Upper lobe of right lung (tissue), 1 donor: ENCODE results near the gene TP73. TPM values are rescaled to one million over a fixed set of nuclear protein-coding genes. Genes with fewer than 3 reads are reported as not detected.

ENCODE experiments used
- ATAC-seq: fragments of 200-7000 bp; cut with Tn5 transposase; one replicate; pipeline ENCODE4 v1.9.1; 2020; ENCODE audit warnings: mild to moderate bottlenecking, moderate library complexity
- DNase-seq: peaks from one replicate; pipeline ENCODE4 v3.0.0-alpha.2; 2020
- H3K27ac ChIP-seq: fragments of 200-600 bp; one replicate; pipeline ENCODE4 v1.8.0; 2022
- H3K27me3 ChIP-seq: fragments of 200-600 bp; one replicate; pipeline ENCODE4 v1.8.0; 2022; ENCODE audit warnings: mild to moderate bottlenecking
- H3K36me3 ChIP-seq: fragments of 200-600 bp; one replicate; pipeline ENCODE4 v1.8.0; 2022
- H3K4me1 ChIP-seq: fragments of 200-600 bp; one replicate; pipeline ENCODE4 v1.8.0; 2022
- H3K4me3 ChIP-seq: fragments of 200-600 bp; one replicate; pipeline ENCODE4 v1.8.0; 2022; ENCODE audit warnings: mild to moderate bottlenecking
- H3K9me3 ChIP-seq: fragments of 200-600 bp; one replicate; pipeline ENCODE4 v1.8.0; 2022
- intact Hi-C: fragments of 100-400 bp; cut with DNase I; formaldehyde crosslinking; loops from one replicate; pipeline ENCODE4 v1.11.0; 2022
- total RNA-seq: library from RNA; stranded (reverse); fragmentation: NEBNext Ultra II Directional; extraction: Animal tissue kit (Norgen Biotek cat#: 25700); gene quantifications from one replicate; pipeline ENCODE4 v1.2.1, GENCODE V29; 2021
- TF ChIP-seq, protein P1 (sequence below): fragments of 200-600 bp; IDR thresholded peaks from one replicate; pipeline ENCODE4 v1.8.0; 2022; ENCODE audit warnings: antibody characterized with exemption
- donor health status: DM: no; HTN: yes; CAD: no; lungs with severe emphysema.

TP73 gene
- total RNA-seq, 1 donor from 2014 or later = 0.29 TPM

DNA sequence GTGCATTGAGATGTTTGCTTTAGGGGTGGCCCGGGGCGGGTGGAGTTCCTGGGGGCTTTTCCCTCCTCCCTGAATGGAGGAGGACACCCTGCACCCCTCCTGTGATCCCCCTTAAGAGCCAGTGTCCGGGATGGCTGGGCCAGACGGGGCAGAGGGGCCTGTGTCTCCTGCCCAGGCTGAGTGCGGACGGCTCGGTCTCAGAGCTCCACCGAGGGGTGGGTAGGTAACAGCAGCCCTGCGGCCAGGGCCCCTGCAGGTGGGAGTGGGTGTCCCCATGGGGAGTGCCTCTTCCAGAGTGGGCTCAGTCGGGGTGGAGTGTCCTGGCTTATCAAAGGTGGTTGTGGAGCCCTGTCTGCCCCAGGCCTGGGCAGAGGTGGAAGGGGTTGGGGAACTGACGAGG, 23.1 kb downstream of the TP73 start:
- Histone ChIP-seq H3K27me3 (no peaks in the 10 kb centered on the region), H3K27ac (no peak overlapping the region), H3K9me3 (no peaks in the 10 kb centered on the region), H3K4me3 (no peak overlapping the region), H3K36me3 (no peaks in the 10 kb centered on the region), H3K4me1 (peaks cover 5% of the 10 kb centered on the region)
- ATAC-seq (no peak), DNase-seq (no peak)
- intact Hi-C loops = no loop called here
- TF ChIP-seq, protein P1, sequence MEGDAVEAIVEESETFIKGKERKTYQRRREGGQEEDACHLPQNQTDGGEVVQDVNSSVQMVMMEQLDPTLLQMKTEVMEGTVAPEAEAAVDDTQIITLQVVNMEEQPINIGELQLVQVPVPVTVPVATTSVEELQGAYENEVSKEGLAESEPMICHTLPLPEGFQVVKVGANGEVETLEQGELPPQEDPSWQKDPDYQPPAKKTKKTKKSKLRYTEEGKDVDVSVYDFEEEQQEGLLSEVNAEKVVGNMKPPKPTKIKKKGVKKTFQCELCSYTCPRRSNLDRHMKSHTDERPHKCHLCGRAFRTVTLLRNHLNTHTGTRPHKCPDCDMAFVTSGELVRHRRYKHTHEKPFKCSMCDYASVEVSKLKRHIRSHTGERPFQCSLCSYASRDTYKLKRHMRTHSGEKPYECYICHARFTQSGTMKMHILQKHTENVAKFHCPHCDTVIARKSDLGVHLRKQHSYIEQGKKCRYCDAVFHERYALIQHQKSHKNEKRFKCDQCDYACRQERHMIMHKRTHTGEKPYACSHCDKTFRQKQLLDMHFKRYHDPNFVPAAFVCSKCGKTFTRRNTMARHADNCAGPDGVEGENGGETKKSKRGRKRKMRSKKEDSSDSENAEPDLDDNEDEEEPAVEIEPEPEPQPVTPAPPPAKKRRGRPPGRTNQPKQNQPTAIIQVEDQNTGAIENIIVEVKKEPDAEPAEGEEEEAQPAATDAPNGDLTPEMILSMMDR = no peak

DNA sequence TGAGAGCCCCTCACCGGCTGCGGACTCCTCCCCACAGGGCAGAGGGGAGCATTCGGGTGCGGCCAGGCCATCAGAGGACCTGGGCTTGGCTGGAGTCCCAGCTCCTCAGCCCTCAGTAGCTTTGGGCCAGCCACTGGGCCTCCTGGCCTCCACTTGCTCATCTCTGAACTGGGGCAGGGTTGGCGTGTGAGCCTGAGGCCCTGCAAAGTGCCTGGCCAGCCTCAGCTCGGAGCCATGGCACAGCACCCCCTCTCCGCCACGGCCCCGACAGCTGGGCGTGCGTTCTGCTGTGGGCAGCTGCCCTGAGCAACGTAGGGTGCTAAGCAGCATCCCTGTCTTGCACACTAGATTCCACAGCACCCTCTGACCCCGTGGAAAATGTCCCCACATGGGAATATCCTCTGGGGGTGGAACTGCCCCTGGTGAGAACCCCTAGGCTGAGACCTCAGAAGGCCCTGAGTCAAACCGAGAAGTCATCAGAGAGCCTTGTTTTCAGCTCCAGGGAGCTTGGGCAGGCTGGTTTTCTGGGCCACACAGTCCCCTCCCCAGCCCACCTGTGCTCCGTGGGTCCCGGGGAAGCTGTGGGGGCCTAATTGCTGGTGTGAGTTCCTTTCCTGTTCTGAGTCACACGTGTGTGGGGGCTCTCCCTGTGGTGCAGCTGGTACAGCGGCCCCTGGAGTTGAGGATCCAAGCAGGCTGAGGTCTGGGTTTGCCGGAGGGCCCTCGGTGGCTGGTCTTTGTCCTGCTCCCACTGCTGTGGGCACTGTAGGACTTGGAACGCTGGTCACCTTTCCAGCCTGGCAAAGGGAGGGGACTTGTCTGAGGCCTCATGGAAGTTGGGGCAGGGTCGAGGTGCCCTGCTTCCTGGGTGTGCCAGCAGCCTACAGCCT, 24.5 kb downstream of the TP73 start:
- H3K9me3 ChIP-seq = no peaks in the 10 kb centered on the region
- DNase-seq = no peak
- intact Hi-C loops = no loop called here
- no peak for ATAC-seq
- TF ChIP-seq, protein P1 = no peak
- H3K4me3 ChIP-seq = no peak overlapping the region
- no peaks in the 10 kb centered on the region for H3K27me3 ChIP-seq
- peak overlapping the region; percentile 1 for H3K27ac ChIP-seq
- H3K36me3 ChIP-seq = no peaks in the 10 kb centered on the region
- peaks cover 5% of the 10 kb centered on the region for H3K4me1 ChIP-seq

DNA sequence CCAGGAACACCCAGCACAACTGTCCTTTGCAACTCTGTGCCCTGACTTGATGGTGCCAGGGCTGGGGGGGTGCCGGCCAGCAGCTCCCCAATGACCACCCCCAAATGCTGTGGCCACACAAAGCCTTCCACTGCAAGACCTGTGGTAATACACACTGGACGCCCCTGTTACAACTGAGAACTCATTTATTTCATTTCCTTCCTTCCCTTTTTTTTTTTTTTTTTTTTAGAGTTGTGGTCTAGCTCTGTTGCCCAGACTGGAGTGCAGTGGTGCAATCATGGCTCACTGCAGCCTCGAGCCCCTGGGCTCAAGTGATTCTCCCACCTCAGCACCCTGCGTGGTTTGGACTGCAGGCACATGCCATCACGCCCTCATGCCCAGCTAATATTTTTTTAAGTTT, 25.2 kb downstream of the TP73 start:
- Histone ChIP-seq H3K9me3 (no peaks in the 10 kb centered on the region), H3K27ac (peak overlapping the region; percentile 1), H3K36me3 (no peaks in the 10 kb centered on the region), H3K4me3 (no peak overlapping the region), H3K27me3 (no peaks in the 10 kb centered on the region), H3K4me1 (peaks cover 5% of the 10 kb centered on the region)
- intact Hi-C loops = no loop called here
- TF ChIP-seq, protein P1 = no peak
- DNase-seq (no peak), ATAC-seq (no peak)

DNA sequence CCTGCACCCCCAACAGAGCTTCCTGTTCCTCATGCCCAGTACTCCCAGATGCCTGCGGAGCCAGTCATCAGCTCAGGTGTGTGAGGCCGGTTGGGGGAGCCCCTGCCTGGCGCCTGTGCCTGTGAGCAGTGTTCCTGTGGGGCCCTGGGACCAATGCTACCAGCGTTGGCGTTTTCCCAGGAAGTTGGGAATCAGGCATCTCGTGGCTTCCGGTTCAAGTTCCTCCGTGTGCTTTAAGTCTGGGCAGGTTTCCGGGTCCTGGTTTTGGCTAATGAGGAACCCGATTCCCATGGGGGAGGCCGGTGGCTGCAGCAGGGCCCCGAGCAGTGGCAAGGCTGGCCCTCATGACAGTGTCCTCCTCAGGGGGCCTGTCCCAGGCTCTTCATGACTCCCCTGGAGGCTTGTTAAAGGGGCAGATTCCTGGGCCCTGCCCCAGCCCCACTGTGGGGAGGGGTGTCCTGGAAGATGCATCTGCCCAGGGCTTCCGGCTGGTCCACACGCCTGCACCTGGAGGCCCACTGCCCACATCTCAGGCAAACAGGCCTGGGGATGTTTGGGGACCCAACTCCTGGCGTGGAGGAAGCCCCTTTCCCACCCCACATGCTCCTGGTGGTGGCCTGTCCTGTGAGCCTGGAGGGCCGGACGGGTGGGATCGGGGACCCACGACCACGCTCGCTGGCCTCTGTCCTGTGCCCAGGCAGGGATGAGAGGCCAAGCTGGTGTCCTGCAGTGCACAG, 26.2 kb downstream of the TP73 start:
- Histone ChIP-seq H3K9me3 (no peaks in the 10 kb centered on the region), H3K27ac (no peak overlapping the region), H3K27me3 (no peaks in the 10 kb centered on the region), H3K4me3 (no peak overlapping the region), H3K36me3 (no peaks in the 10 kb centered on the region), H3K4me1 (peaks cover 5% of the 10 kb centered on the region)
- DNase-seq (no peak), ATAC-seq (no peak)
- intact Hi-C loops = no loop called here
- TF ChIP-seq, protein P1 = no peak

DNA sequence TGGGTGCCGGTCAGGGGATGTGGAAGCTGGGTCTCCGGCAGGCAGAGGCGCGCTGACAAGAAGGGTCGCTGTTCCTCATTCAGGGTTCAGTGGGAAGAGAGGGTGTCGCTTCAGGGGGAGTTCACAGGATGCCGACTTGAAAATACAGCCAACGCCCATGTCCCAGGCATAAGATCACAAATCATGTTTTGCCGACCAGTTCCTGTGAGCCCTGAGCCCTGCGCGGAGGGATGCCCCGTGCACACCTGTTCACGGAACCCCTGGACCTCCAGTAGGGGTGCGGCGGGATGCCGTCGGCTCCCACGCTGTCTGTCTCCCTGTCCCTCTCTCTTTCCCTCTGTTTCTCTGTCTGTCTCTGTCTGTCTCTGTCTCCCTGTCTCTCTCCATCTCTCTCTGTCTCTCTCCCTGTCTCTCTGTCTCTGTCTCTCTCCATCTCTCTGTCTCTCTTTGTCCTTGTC, 26.8 kb downstream of the TP73 start:
- TF ChIP-seq, protein P1 = no peak
- ATAC-seq = no peak
- no peaks in the 10 kb centered on the region for H3K27me3 ChIP-seq
- peaks cover 5% of the 10 kb centered on the region for H3K4me1 ChIP-seq
- H3K36me3 ChIP-seq = no peaks in the 10 kb centered on the region
- intact Hi-C loops = no loop called here
- no peak overlapping the region for H3K27ac ChIP-seq
- no peak for DNase-seq
- no peak overlapping the region for H3K4me3 ChIP-seq
- no peaks in the 10 kb centered on the region for H3K9me3 ChIP-seq
